Measurements from ENCODE around the gene LEUTX. TPM values are rescaled to one million over a fixed set of nuclear protein-coding genes. Genes with fewer than 3 reads are reported as not detected.

LEUTX gene
- polyA plus RNA-seq, 1 of the 3 experiments (the other 2 are of a cell fraction) = not detected

GRCh38 chr19:39830847-39831246 lies 52.2 kb downstream of the LEUTX start (continued):
- TF ChIP-seq NRF1 (IDR thresholded peaks at IDR 0.05; ENCODE audit: low read depth, low read length) = no peak
- TF ChIP-seq USF2 (IDR thresholded peaks at IDR 0.05; ENCODE audit: borderline replicate concordance, low read depth, low read length) = no peak
- no peak for TF ChIP-seq ELF1 (IDR thresholded peaks at IDR 0.05)
- TF ChIP-seq SIN3A (IDR thresholded peaks at IDR 0.05; ENCODE audit: borderline replicate concordance, low read depth, low read length) = no peak
- no peak for TF ChIP-seq RAD21 (IDR thresholded peaks at IDR 0.05; ENCODE audit: low read length)
- no peak for TF ChIP-seq RCOR1 (IDR thresholded peaks at IDR 0.05; ENCODE audit: low read length)

- Histone ChIP-seq H2AFZ (ENCODE audit: low read depth) (no peak overlapping the region), H3K27ac (ENCODE audit: low read depth in 2 of 2, low read length in 1 of 2) (no peak overlapping the region; a peak in 1 of 4 replicates), H3K9ac (no peak overlapping the region), H3K4me3 (ENCODE audit: low read depth in 2 of 2, low read length in 1 of 2) (no peak overlapping the region), H4K20me1 (ENCODE audit: insufficient read depth) (no peaks in the 10 kb centered on the region), H3K9me3 (no peaks in the 10 kb centered on the region), H3K4me1 (ENCODE audit: control insufficient read depth in 1 of 2, insufficient read depth in 2 of 2, low read depth in 1 of 2, low read length in 1 of 2) (peaks cover 0 to 16% of the 10 kb centered on the region in 2 experiments; a peak in 2 of 4 replicates), H3K4me2 (peak overlapping the region; percentile 92), H3K27me3 (ENCODE audit: insufficient read depth) (no peaks in the 10 kb centered on the region), H3K9me2 (no peaks in the 10 kb centered on the region), H3K36me3 (replicated peaks in 1 of 2; ENCODE audit: control insufficient read depth in 1 of 2, insufficient read depth in 2 of 2, low read length in 1 of 2) (peaks cover 42 to 54% of the 10 kb centered on the region in 2 experiments), H3K79me2 (ENCODE audit: insufficient read depth) (peaks cover 20% of the 10 kb centered on the region), H3F3A (replicated peaks; ENCODE audit: insufficient read depth) (peaks cover 5% of the 10 kb centered on the region)
- no peak for DNase-seq
- POLR2A ChIA-PET = no interaction called here
- CTCF ChIA-PET = no interaction called here
- WGBS (ENCODE audit: low lambda C conversion rate) = 98% methylated on average over 13 of the region's 16 CpGs
- TF ChIP-seq USF1 (IDR thresholded peaks at IDR 0.05; ENCODE audit: borderline replicate concordance, low read depth) (no peak), FOXM1 (IDR thresholded peaks at IDR 0.05; ENCODE audit: low read depth) (0 out of 2 replicates have a peak, but pooled peaks have one; percentile 24), CHD2 (IDR thresholded peaks at IDR 0.05; ENCODE audit: low read length, partially characterized antibody) (no peak), SMC3 (IDR thresholded peaks at IDR 0.05; ENCODE audit: low read depth, low read length) (no peak), POLR2AphosphoS5 (IDR thresholded peaks at IDR 0.05; ENCODE audit: low read depth, low read length) (no peak), RAD21 (IDR thresholded peaks at IDR 0.05; ENCODE audit: low read length) (no peak), EP300 (IDR thresholded peaks at IDR 0.05; ENCODE audit: borderline replicate concordance in 1 of 2, low read depth in 1 of 2, low read length in 1 of 2) (no peak), USF2 (IDR thresholded peaks at IDR 0.05; ENCODE audit: borderline replicate concordance, low read depth, low read length) (no peak), ELF1 (IDR thresholded peaks at IDR 0.05) (no peak)
Observed at GRCh38 chr19:39831679-39832078, 53.0 kb downstream of the LEUTX start.
